GM12892 (cell line): ENCODE measurements around the gene IFNGR1.
A peak's percentile ranks its signal among the peaks of the same experiment; 100 is the strongest.

Source experiments
- DNase-seq: peaks from one replicate; pipeline ENCODE4 v3.0.0; 2011; ENCODE audit not compliant: insufficient read length
- FAIRE-seq: peaks from 2 replicates; lab custom pipeline; 2011; peaks lifted over from hg19 to GRCh38; lab: Jason Lieb, UNC
- POLR2A ChIP-seq: IDR thresholded peaks from 2 replicates; pipeline ENCODE4 v1.6.1; 2011; ENCODE audit warnings: low read depth, low read length, control low read depth
- POLR2AphosphoS5 ChIP-seq: IDR thresholded peaks from 2 replicates; pipeline ENCODE4 v1.6.1; 2011; ENCODE audit warnings: low read depth, low read length, control low read depth
- TAF1 ChIP-seq: IDR thresholded peaks from 2 replicates; pipeline ENCODE4 v1.6.1; 2011; ENCODE audit warnings: low read depth, mild to moderate bottlenecking, control low read depth, low read length, borderline replicate concordance

The IFNGR1 gene

GRCh38 chr6:137170266-137171052 is 48.7 kb downstream of the IFNGR1 start:
- DNase-seq (no peak), FAIRE-seq (peak; percentile 17)
- no peak for TF ChIP-seq TAF1
- no peak for TF ChIP-seq POLR2A
- TF ChIP-seq POLR2AphosphoS5 = no peak

- no peak for DNase-seq
- FAIRE-seq = peak; percentile 61
- TF ChIP-seq POLR2A (no peak), TAF1 (no peak), POLR2AphosphoS5 (no peak)
Observed at GRCh38 chr6:137167702-137168377, 51.3 kb downstream of the IFNGR1 start.

- DNase-seq (no peak), FAIRE-seq (no peak)
Observed at GRCh38 chr6:137166247-137167098, 52.7 kb downstream of the IFNGR1 start.

GRCh38 chr6:137165375-137166246 is 53.6 kb downstream of the IFNGR1 start:
- DNase-seq (no peak), FAIRE-seq (peak; percentile 79)
- TF ChIP-seq POLR2A (no peak), POLR2AphosphoS5 (no peak), TAF1 (no peak)

More at GRCh38 chr6:137166247-137167098, 52.7 kb downstream of the IFNGR1 start:
- TF ChIP-seq TAF1 = no peak
- no peak for TF ChIP-seq POLR2AphosphoS5
- TF ChIP-seq POLR2A = no peak

GRCh38 chr6:137163732-137164318 is 55.4 kb downstream of the IFNGR1 start:
- TF ChIP-seq POLR2AphosphoS5 = no peak
- DNase-seq (no peak), FAIRE-seq (no peak)

GRCh38 chr6:137162692-137163306 is 56.4 kb downstream of the IFNGR1 start:
- TF ChIP-seq TAF1 (no peak), POLR2AphosphoS5 (no peak), POLR2A (no peak)
- no peak for FAIRE-seq
- no peak for DNase-seq

GRCh38 chr6:137161949-137162348 is 57.2 kb downstream of the IFNGR1 start:
- TF ChIP-seq POLR2AphosphoS5 (no peak), POLR2A (no peak), TAF1 (no peak)
- DNase-seq (no peak), FAIRE-seq (no peak)

- TF ChIP-seq POLR2A = no peak
- no peak for TF ChIP-seq POLR2AphosphoS5
- no peak for TF ChIP-seq TAF1
- no peak for DNase-seq
- no peak for FAIRE-seq
Observed at GRCh38 chr6:137160763-137161162, 58.4 kb downstream of the IFNGR1 start.

GRCh38 chr6:137159912-137160311 is 59.3 kb downstream of the IFNGR1 start:
- FAIRE-seq (no peak), DNase-seq (no peak)
- TF ChIP-seq POLR2A (no peak), POLR2AphosphoS5 (no peak), TAF1 (no peak)

GRCh38 chr6:137157601-137158000 is 61.6 kb downstream of the IFNGR1 start:
- TF ChIP-seq POLR2AphosphoS5 (no peak), TAF1 (no peak), POLR2A (no peak)
- DNase-seq (no peak), FAIRE-seq (no peak)
